NCI-H2227 (cell line): ENCODE measurements around the gene VAC14.

Source experiments
- DNase-seq: peaks from one replicate; lab custom pipeline; 2025; ENCODE audit not compliant: unreplicated experiment; lab: John Stamatoyannopoulos, UW

Gene VAC14

DNA sequence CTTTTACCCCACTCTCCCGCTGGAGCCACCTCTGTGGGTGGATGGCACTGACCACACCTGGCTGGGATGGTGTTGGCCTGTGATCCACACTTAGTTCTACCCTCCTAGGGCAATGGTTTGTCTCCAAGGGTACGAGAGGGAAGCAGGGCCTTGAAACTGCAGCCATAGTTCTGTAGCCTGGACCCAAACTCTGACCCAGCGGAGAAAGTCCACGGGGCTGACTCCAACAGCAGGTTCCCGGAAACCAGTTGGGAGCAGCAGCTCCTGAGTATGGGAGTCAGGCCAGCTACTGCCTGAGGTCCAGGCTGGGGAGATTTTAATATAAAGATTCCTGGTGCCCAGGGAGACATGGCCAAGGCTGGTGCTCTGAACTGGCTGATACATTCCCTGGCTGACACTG lies 91.5 kb downstream of the VAC14 start:
- no peak for DNase-seq

DNA sequence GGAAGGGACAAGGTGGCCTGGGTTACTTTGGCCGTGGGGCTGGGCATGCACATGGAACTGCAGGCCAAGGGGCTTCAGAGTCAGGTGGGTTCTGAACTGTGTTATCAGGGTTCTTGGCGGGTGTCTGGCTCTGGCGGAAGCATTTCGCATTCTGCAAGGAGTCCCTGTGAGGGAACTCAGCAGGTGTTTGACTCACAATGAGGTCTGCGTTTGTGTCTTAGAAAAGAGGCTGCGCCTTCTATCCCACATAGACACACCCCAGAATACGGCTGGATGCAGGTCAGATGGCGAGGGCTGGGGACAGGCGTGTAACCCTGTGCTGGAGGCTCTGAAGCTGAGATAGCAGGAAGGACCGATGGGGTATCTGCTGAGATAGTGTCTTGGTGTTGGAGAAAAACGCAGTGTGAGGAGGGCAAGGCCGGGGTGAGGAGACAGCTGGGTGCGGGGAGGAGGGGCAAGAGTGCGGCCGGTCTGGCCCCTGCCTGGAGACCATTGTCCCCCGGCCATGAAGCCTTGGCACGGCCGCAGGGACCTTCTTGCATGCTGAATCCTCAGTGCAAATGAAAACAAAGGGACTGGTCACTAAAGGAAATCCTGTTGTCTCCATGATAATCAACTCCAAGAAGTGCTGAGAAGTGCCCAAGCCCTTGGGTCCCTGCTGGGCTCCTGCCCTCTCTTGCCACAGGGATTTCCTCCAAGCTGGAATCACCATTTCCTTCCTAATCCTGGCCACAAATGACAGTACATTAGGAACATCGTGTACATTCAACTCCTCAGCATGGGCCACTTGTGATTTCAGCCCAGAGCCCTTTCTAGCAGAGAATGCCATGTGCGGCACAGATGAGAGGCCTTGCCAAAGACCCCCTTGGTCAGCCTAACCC lies 92.4 kb downstream of the VAC14 start:
- no peak for DNase-seq

DNA sequence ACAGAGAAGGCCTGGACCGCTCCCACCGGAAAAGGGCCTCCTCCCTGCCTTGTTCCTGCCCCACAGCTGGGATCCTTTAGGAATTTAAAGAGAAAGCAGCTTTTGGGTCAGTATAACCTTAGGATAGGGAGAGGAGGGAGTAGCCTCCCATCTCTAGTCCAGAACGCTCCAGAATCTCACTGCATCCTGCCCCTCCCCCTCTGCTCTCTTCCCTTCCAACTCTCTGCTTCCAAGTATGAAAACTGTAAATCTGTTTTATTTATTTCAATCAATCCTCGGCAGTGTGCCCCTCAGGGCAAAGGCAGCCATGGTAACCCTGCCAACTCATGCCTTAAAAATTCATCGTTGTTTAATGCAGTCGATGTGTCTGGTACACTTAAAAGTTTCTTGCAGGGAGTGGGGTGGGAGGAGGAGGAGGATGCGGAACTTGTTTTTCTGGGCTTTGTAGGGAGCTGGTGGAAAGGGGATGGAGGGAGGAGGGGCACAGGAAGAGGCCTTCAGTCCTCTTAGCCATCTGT lies 94.0 kb downstream of the VAC14 start:
- DNase-seq = no peak

DNA sequence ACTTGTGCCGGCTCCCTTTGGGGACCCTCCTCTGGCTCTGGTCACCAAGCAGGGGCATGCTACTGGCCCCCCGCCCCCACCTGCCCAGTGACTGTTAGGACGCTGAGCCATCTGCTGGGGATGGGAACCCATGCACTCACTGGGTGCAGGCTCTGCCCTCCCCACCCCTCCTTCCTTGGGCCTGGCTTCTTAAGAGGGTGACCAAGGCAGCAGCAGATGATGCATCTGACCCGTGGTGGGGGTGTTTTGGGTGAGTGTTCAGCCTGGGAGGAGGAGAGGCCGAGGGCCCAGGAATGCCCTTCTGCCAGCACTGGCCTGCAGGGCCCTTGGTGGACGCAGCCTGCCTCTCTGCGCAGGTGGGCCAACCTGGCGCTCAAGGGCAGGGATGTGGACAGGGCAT lies 95.9 kb downstream of the VAC14 start:
- DNase-seq = no peak

DNA sequence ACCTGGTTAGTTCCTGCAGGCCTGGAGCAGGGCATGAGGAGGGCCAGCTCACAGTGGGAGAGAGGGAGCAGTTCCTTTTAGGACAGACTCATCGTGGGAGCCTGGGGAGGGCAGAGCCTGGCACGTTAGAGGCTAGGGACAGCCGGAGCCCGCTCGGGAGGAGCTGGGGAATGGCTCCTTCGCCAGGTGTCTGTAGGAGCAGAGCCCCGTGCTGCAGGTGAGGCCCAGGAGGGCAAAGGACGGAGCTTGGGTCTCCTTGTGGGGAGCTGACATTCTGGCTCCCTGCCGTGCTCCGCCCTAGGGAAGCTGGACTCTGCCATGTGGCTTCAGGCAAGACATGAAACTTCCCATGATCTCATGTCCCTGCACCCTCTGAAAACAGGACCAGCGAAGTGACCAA lies 96.4 kb downstream of the VAC14 start:
- no peak for DNase-seq

DNA sequence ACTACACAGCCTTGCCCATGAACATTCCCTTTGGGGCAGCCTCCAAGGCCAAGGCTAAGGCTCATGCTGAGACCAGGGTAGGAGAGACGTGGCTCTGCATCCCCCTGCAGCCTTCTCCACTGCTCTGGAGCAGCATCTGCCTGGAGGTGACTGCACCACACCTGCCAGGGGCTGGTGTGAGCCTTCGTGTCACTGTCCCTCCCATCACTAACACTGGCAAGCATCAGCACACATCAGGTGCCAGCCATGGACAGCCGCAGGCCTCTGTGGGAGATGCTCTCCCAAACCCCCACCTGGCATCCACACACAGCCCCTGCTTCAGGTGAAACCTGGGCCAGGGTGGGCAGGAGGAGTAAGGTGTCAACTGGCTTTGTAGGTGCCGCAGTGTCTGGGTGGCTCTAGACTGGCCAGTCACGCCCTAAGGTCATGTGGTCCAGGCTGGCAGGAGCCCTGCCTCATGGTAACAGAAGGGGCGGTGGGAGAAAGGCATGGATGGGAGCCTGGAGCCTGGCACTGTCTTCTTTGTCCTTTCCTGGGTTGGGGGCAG lies 97.0 kb downstream of the VAC14 start:
- no peak for DNase-seq

DNA sequence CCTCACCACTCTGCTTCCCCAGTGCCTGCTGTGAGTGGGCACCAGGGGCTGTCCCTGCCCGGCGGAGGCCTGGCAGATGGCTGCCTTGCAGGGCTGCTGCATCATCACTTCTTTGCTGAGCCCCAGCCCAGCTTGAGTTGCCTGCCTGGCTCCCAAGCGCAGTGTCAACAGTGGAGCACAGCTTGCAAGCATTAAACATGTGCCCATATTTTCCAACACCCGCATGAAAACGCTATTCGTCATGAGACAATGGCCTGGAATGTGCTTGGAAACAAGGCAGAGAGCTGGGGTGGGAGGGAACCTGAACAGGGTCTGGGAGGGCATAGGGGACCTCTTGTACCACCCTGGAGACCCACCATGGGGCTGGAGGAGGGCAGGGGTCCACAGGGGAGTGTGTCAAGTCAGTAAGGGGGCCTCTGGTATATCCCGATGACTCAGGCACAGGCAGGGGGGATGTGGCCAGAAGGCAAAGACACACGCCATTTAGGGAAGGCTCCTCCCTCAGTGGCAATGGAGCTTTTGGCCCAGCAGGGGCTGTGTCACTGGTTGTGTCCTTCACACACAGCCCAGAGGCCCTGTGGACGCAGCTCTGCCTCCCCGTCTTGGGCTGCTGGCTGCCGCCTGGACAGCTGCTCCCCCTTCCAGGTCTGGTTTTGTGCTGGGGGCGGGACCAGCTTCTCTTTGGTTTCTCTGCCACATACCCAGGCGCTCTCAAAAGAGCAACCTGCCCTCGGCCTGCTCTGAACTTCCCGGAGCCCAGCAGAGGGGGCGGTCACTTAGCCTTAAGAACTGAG lies 97.7 kb downstream of the VAC14 start:
- DNase-seq = peak; percentile 24

DNA sequence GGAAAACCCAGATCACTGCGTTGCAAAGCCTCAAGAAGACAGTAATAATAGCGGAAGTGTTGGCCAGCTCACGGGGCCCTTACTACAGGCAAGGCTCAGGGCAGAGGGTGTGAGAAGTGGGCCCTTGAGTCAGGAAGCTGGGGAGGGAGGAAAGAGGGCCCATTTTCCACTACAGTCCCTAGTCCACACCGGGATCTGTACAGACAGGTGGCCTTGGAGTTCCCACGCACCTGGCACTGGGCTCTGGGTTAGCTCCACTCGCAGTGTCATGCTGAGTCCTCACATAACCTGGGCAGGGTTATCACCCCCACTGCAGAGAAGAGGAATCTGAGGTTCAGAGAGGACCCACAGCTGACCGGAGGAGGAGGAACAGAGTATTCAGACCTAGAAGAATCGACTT lies 98.3 kb downstream of the VAC14 start:
- no peak for DNase-seq

DNA sequence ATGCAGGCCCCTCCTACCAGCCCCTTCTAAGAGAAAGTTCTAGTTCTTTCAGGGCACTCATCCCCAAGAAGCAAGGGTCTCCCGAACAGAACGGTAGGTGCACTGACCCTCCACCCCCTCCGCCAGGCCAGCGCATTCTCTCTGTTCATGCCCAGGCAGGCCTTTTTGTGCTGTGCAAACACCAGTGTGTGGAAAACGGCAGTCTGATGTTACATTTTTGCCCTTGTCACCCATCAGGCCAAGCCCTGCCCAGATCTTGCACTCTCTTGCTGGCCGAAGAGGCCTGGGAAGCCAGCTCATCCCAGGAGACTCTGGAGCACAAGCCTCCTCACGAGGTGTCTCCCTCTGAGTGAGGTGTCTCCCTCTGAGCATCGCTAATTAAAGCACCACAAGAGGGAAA lies 99.0 kb downstream of the VAC14 start:
- DNase-seq = no peak

DNA sequence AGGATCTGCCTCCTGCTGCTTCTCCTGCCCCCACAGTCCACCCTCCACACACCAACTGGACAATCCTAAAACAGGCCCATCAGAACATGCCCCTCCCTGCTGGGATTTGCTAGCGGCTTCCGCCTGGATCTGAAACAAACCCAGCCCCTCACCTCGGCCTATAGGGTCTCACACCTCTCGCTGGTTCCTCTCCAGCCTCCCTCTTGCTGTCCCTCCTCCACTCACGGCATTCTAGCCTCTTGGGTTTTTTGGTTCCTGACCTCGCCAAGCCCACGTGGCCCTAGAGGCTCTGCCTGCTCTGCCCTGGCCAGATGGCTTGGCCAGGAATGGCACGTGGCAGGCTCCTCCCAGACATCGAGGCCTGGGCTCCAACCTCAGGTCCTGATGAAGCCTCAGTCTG lies 99.4 kb downstream of the VAC14 start:
- DNase-seq = no peak

DNA sequence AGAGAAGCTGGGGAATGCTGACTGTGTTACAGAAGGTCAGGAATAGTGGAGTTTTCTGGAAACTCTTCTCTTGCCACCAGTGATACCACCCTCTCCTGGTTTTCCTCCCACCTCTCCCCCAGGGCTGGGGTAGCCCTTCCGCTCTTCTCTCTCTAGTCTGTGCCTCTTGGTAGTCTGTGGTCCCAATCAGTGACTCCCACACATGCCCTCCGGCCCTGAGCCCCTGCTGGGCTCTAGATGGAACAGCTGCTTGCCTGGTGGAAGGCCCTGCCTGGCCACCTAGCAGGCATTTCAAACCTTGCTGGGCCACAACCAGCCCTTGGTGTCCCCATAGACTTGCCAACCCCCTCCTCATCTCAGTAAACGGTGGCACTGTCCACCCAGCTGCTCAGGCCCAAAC lies 99.9 kb downstream of the VAC14 start:
- no peak for DNase-seq

DNA sequence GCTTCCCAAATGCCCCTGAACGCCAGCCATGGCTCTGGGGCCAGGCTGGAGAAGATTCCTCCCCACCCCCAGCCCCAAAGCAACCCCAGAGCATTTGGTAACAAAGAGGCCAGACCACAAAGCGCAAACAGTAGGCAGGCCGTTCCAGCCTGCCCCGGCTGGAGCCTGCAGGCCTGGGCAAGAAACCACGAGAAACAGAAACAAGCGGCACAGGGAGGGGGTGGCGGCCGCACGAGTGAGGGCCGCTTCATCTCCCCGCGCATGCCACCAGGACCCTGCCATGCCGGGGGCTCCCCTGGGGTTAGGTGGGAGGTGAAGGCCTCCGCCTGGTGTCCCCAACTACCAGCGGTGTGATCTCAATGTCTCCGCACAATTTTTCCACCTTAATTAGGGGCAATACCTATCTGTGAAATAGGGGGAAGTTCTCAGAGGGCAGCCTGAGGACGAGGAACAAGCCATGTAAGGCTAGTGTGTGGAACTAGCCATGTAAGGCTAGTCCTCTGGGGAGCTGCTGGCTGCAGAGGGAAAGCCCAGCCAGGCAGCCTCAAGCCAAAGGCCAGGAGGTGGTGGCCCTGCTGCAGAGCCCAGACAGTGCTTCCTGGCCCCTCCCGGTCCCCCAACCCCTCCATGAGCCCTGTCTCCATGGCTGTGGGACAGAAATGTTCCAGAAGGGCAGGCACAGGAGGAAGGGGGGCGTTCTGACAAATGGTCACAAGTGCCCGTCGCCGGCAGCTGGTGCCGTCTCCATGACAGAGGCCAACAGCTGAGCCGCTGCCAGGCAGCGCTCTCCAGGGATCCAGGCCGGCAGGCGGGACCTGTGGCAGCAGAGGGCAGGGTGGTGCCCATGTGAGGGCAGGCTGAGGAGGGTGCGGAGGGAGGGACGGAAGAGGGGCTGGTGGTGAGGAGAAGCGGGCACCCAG lies 100.6 kb downstream of the VAC14 start:
- no peak for DNase-seq

DNA sequence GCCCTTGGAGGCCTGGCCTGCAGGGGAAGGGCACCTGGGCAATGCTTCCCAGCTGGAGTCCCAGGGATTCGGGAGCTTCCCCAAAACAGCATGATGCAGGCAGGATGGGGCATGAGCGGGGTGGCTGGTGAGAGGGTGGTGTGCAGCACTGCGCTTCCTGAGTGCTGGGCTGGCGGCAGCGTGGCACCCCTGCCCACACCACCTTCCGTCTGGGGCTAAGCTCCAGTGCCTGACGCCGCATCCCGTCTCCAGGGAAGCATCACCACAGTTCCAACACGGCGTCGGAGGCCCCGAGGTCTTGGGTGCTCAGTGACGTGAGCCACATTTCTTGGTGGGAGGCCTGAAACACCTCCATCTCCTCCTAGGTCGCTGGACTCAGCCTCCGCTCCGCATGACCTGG lies 101.3 kb downstream of the VAC14 start:
- no peak for DNase-seq

DNA sequence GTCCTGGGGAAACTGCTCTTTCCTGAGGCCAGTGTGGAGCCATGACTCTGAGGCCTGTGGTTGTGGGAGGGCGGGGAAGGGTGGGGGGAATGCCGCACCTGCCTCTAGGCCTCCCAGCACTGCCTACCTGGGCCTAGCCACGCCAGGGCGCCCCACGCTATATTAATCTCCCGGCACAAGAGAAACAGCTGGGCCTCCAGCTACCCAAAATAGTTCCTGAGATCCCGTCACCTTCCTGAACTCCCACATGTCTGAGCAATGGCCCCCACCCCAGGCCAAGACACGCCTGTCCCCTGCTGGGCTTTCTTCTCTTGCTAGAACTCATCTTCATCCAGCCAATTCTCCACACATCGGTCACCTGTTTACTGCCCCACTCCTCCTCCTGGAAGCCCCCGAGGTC lies 102.1 kb downstream of the VAC14 start:
- no peak for DNase-seq

DNA sequence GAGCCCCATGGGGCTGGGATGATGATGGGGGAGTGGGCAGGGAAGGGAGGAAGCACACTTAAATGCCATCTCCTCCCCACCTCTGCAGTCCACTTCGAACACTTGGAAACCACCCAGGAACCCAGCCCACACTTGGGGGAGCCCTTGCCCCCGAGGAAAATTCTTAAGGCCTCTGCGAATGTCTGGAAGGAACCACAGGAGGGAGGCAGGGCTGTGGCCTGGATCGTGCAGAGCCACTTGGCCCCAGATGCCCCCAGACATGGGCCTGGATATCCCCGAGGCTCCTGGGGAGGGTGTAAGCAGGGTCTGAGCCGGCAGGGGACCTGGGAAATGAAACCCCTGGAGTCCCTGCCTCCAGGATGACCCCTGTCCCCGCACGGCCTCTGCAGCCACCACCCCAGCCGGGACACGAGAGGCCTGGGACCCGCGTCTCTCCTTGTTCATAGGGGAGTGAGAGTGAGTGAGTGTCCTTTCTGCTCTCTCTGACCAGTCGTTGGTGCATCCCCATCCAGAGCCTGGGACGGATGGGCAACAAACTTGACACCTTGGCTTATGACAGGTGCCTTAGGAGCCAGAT lies 103.3 kb downstream of the VAC14 start:
- no peak for DNase-seq

DNA sequence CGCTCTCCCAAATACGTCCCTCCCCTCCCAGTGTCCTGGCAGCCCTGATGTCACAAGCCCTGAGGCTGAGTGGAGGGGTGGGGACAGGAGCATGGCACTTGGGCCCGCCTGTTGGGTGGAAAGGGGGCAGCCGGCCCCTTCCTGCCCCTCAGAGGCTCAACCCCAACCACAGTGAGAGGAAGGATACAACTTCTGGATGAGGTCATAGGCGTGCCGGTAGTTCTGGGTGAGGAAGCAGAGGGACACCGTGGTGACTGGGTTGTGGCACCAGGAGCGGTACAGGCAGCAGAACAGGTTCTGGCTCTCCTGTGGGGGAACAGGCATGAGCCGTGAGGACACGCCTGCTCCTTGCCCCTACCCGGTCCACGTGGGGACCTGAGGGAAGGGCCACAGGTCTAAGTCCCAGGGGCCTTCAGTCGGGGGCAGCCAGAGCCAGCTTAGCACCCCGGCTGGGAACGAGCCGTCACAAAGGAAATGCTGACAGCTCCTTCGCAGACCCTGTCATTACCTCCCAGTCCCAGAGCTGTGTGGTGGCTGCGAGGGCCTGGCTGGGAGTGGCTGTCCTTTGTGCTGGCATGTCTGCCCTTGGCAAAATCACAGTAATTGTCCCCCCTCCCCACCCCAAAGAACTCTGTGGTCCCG lies 103.9 kb downstream of the VAC14 start:
- peak; percentile 61 for DNase-seq

DNA sequence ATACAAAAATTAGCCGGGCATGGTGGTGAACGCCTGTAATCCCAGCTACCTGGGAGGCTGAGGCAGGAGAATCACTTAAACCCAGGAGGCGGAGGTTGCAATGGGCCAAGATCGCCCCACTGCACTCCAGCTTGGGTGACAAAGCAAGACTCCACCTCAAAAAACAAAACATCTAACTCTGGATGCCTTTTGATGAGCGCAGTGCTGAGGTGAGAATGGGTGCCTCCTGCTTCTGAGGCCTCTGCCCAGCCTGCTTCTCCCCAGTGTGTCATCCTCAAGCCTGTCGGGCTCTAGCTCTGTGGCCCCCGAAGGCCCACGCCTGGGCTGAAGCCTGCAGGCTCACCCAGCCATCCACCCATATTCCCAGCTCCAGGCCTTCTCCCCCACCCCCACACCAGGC lies 104.6 kb downstream of the VAC14 start:
- DNase-seq = no peak

DNA sequence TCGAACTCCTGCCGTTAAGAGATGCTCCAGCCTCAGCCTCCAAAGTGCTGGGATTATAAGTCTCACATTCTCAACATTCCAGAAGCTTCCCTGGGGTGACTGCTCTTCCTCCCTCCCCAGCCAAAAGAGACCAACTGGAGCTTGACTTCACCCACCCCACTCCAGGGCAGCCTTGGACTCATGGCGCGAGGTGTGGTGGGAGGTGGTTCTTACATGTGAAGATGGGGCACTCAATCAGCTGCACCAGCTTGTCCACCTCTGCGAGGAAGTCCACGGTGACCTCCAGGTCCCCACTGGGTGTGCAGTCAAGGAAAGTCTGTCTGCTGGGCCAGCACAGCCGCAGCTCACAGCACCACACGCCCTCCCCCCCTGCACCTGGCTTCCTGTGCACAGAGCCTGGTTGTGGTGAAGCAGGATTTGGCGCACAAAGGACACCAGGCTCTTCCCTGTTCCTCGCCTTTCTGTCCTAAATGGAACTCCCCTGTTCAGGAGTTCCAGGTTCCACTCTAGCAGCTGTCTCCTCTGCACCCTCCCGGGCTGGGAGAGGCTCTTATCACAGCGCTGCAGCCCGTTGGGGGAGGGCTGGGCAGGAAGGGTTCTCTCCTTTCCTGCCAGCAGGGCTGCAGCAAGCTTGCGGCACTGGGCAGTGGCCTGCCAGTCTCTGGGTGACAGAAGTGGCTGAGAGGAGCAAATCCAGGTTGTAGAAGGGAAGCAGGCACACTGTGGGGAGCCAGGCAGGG lies 105.5 kb downstream of the VAC14 start:
- no peak for DNase-seq

DNA sequence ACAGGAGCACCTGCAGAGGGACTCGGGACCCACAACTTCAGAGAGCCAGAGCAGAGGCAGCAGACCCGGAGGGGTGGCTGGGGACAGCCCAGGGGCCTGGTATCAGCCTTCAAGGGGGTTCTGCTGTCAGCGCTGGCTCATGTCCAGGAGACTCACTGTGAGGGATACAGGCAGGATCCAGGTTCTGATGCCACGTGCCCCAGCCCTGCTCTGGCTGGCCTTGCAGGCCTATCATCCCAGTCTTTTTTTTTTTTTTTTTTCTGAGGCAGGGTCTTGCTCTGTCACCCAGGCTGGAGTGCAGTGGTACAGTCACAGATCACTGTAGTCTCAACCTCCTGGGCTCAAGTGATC lies 106.1 kb downstream of the VAC14 start:
- no peak for DNase-seq
